HTR-8/SVneo (cell line): Measurements from ENCODE around the gene STPG4.

ENCODE experiments used
- DNase-seq: peaks from one replicate; pipeline ENCODE4 v3.0.0; 2011; ENCODE audit warnings: low spot score, mixed read lengths; ENCODE audit not compliant: insufficient read length
- FAIRE-seq: peaks from 2 replicates; lab custom pipeline; 2011; peaks lifted over from hg19 to GRCh38; lab: Jason Lieb, UNC

Gene STPG4

DNA sequence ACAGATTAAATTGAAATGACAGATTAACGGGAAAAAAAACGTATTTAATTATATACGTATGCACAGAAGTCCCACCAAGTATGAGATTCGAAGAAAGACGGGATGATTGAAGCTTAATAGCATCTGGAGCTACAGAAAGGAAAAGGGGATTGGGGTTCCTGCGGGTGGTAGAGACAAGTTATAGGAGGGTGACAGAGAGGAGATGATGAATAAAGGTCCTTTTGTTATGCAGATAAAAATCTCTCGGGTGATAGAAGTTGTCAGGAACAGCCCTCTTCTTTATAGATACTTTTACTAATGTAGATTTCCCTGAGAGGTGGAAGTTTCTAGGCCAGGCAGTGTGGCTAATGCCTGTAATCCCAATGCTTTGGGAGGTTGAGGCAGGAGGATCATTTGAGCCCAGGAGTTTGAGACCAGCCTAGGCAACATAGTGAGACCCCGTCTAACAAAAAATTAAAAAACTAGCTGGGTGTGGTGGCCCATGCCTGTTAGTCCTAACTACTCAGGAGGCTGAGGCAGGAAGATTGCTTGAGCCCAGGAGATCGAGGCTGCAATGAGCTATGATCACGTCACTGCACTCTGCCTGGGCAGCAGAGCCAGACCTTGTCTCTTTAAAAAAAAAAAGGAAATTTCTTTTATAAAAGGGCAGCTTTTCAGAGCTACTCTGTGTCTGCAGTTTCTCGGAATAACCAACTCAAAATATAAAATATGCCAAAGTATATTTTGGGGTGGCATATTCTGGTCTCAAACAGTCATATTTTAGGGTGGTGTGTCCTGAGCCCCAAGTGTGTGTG is 113.0 kb downstream of the STPG4 start:
- DNase-seq (no peak), FAIRE-seq (no peak)

DNA sequence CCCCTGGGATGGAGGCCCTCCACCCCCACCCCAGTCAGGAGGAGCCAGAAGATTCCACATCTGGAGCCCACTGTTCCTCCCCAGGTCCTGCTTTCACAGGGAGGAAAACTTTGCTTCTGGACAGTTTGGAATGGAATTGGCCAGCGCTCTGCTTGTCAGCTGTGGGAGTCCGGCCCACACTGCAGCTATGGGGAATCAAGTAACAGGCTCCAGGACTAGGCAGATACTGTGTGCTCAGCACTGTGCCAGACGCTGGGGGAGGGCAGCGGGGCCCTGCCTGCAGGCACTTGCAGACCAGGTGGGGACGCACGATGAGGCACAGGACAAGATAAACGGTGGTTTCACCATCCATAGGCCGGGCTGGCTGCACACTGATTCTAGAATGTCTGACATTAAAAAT is 114.0 kb downstream of the STPG4 start:
- DNase-seq (no peak), FAIRE-seq (no peak)

DNA sequence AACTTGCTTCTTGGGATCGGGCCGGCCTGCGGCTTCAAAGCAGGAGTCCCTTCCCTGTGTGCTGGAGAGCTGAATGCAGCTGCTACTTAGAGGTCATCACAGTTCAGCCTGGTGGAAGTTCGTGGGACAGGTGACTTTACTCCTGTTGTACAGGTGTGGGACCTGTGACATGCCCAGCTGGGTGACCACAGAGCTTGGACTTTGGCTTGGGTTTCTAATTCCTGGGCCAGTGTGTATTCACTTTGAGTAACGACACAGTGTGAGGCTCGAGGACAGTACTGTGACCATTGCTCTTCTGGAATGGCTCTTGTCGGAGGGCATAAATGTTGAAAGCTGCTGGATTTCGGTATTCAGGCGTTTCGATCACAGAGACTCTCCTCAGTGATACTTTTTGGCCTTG is 114.5 kb downstream of the STPG4 start:
- DNase-seq = no peak
- no peak for FAIRE-seq

DNA sequence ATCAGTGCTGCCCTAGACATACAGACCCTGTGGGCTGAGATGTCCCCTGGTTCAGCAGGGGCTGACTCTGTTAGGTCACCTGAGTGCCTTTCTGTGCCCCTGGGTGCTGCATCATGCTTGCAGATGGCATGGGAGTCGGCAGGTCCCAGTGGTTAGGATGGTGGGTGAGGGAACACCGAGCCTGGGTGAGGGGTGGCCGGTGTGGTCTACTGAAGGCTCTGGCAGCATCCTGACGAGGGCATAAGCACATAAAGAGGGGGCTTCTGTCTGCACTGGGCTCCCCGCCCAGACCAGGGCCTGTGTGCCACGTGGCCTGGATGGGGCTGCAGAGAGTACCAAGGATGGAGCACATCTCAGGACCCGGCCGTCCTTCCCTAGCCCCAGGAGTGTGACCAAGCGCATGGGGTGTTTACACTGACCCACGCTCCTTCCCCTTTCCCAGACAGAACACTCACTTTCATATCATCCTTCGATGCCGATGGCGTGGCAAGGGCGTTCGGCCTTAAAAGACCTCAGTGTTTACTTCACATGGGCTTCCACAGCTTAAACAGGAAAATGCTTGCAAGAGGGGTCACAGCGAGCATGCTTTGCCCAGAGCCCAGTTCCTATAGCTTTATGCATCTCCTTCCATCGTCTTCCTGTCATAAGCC is 115.1 kb downstream of the STPG4 start:
- no peak for DNase-seq
- no peak for FAIRE-seq

DNA sequence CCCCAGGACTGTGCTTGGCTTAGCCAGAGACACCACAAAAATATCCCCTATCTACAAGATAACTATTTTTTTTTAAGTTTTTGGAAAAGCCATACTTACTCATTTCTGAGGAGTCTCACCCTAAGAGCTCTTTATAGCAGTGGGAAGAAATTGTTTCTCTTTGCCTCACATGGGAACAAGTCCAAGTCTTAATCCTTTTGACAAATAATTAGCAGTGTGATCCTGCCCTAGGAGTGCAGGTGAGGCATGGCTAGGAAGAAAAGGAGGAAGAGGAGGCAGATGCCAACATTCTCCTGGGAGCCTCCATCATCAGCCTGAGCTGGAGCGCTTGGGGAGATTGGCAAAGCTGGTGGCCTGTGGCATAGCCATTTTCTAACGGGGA is 115.6 kb downstream of the STPG4 start:
- FAIRE-seq (no peak), DNase-seq (no peak)

DNA sequence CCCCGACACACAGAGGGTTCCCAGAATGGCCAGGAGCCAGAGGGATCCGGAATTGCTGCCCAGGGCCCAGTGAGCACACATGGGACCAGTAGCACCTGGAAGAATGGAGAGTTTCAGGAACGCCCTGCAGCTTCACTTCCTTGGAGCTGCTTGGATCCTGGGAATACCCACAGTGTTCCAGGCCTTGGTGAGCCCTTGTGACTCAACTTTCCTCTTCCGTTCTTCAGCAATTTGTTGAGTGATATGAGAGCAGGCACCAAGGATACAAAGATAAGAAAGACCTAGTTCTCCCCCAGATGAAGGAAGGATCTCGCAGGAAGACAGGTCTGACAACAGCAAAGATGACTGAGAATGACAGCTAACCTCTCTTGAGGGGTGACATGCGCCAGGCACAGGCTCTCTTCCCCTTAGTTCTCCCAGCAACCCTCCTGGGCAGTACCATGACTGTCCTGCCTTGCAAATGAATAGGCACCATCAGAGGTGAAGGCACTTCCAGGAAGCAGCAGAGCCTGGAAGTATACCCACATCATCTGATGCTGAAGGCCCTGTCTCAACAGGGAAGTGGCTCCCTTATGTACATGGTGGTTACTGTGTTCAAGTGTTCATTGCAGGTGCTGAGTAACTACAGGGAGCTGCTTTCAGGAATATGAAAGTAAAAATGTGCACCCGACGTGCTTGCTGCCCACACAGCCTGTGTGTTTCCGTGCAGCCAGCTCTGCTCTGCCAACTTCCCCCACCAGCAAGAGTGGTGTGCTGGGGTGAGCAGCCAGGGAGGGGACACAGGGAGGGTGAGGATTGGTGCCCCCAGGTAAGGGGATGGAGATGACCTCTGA is 116.2 kb downstream of the STPG4 start:
- FAIRE-seq = no peak
- DNase-seq = no peak

DNA sequence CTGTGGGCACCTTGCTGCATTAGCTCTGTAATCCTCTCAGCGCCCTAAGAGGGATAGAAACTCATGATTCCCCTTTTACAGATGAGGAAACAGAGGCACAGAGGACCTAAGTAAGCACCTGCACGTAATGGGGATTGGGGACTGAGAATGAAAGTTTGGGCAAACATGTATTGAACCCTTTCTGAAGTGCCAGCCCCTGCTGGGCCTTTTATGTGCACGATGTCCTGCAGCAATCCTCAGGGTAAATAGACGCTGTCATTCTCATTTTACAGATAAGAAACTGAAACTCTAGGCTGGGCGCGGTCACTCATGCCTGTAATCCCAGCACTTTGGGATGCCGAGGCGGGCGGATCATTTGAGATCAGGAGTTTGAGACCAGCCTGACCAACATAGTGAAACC is 117.4 kb downstream of the STPG4 start:
- DNase-seq = no peak
- FAIRE-seq = no peak
